Measurements from ENCODE around the gene CPSF2. TPM values are rescaled to one million over a fixed set of nuclear protein-coding genes. Genes with fewer than 3 reads are reported as not detected.

The CPSF2 gene
- total RNA-seq, 1 experiment from 2014 or later = 55.6 TPM

- H3K4me1 ChIP-seq (replicated peaks) = peaks cover 8% of the 10 kb centered on the region
- H3K27me3 ChIP-seq (replicated peaks) = no peaks in the 10 kb centered on the region
- H3K27ac ChIP-seq = peak overlapping the region; percentile 91
- peaks cover 60% of the 10 kb centered on the region for H3K36me3 ChIP-seq
- no peak for DNase-seq (ENCODE audit: low read depth in 1 of 2, low spot score in 2 of 2)
- H3K4me3 ChIP-seq = peak overlapping the region; percentile 79
- no peaks in the 10 kb centered on the region for H3K9me3 ChIP-seq (replicated peaks)
Measured at GRCh38 chr14:92122351-92122677, 545 bp downstream of the CPSF2 start.

GRCh38 chr14:92122761-92123160, 992 bp downstream of the CPSF2 start:
- Histone ChIP-seq H3K4me1 (replicated peaks) (peaks cover 8% of the 10 kb centered on the region), H3K27ac (peak overlapping the region; percentile 91), H3K4me3 (peak overlapping the region; percentile 79), H3K27me3 (replicated peaks) (no peaks in the 10 kb centered on the region), H3K36me3 (peaks cover 60% of the 10 kb centered on the region), H3K9me3 (replicated peaks) (no peaks in the 10 kb centered on the region)
- no peak for DNase-seq (ENCODE audit: low read depth in 1 of 2, low spot score in 2 of 2)

- Histone ChIP-seq H3K27me3 (replicated peaks) (no peaks in the 10 kb centered on the region), H3K27ac (no peak overlapping the region), H3K4me3 (no peak overlapping the region), H3K4me1 (replicated peaks) (no peaks in the 10 kb centered on the region), H3K9me3 (replicated peaks) (no peaks in the 10 kb centered on the region), H3K36me3 (peaks cover 62% of the 10 kb centered on the region)
- no peak for DNase-seq (ENCODE audit: low read depth in 1 of 2, low spot score in 2 of 2)
Measured at GRCh38 chr14:92134456-92134855, 12.7 kb downstream of the CPSF2 start.

- Histone ChIP-seq H3K4me3 (no peak overlapping the region), H3K27me3 (replicated peaks) (no peaks in the 10 kb centered on the region), H3K27ac (no peak overlapping the region), H3K9me3 (replicated peaks) (no peaks in the 10 kb centered on the region), H3K4me1 (replicated peaks) (no peaks in the 10 kb centered on the region), H3K36me3 (peaks cover 59% of the 10 kb centered on the region)
- DNase-seq (ENCODE audit: low read depth in 1 of 2, low spot score in 2 of 2) = peak in 1 of 2 experiments; percentile 5
Measured at GRCh38 chr14:92135269-92135668, 13.5 kb downstream of the CPSF2 start.

GRCh38 chr14:92143309-92143708, 21.5 kb downstream of the CPSF2 start:
- Histone ChIP-seq H3K27me3 (replicated peaks) (no peaks in the 10 kb centered on the region), H3K4me1 (replicated peaks) (no peaks in the 10 kb centered on the region), H3K4me3 (no peak overlapping the region), H3K9me3 (replicated peaks) (no peaks in the 10 kb centered on the region), H3K36me3 (peaks cover 76% of the 10 kb centered on the region), H3K27ac (no peak overlapping the region)
- no peak for DNase-seq (ENCODE audit: low read depth in 1 of 2, low spot score in 2 of 2)

GRCh38 chr14:92143962-92144361, 22.2 kb downstream of the CPSF2 start:
- H3K4me1 ChIP-seq (replicated peaks) = no peaks in the 10 kb centered on the region
- H3K4me3 ChIP-seq = no peak overlapping the region
- H3K27ac ChIP-seq = no peak overlapping the region
- no peaks in the 10 kb centered on the region for H3K27me3 ChIP-seq (replicated peaks)
- no peak for DNase-seq (ENCODE audit: low read depth in 1 of 2, low spot score in 2 of 2)
- peaks cover 75% of the 10 kb centered on the region for H3K36me3 ChIP-seq
- no peaks in the 10 kb centered on the region for H3K9me3 ChIP-seq (replicated peaks)

GRCh38 chr14:92144708-92145107, 22.9 kb downstream of the CPSF2 start:
- H3K9me3 ChIP-seq (replicated peaks) = no peaks in the 10 kb centered on the region
- peaks cover 75% of the 10 kb centered on the region for H3K36me3 ChIP-seq
- H3K4me1 ChIP-seq (replicated peaks) = no peaks in the 10 kb centered on the region
- no peak overlapping the region for H3K27ac ChIP-seq
- no peak for DNase-seq (ENCODE audit: low read depth in 1 of 2, low spot score in 2 of 2)
- H3K27me3 ChIP-seq (replicated peaks) = no peaks in the 10 kb centered on the region
- H3K4me3 ChIP-seq = no peak overlapping the region

GRCh38 chr14:92153581-92153980, 31.8 kb downstream of the CPSF2 start:
- no peaks in the 10 kb centered on the region for H3K27me3 ChIP-seq (replicated peaks)
- no peak overlapping the region for H3K27ac ChIP-seq
- no peaks in the 10 kb centered on the region for H3K9me3 ChIP-seq (replicated peaks)
- no peak for DNase-seq (ENCODE audit: low read depth in 1 of 2, low spot score in 2 of 2)
- H3K36me3 ChIP-seq = peaks cover 46% of the 10 kb centered on the region
- H3K4me1 ChIP-seq (replicated peaks) = no peaks in the 10 kb centered on the region
- no peak overlapping the region for H3K4me3 ChIP-seq

- no peak overlapping the region for H3K4me3 ChIP-seq
- no peak overlapping the region for H3K27ac ChIP-seq
- peaks cover 49% of the 10 kb centered on the region for H3K36me3 ChIP-seq
- DNase-seq (ENCODE audit: low read depth in 1 of 2, low spot score in 2 of 2) = no peak
- H3K4me1 ChIP-seq (replicated peaks) = no peaks in the 10 kb centered on the region
- no peaks in the 10 kb centered on the region for H3K27me3 ChIP-seq (replicated peaks)
- H3K9me3 ChIP-seq (replicated peaks) = no peaks in the 10 kb centered on the region
Measured at GRCh38 chr14:92154283-92154942, 32.6 kb downstream of the CPSF2 start.

- peaks cover 84% of the 10 kb centered on the region for H3K36me3 ChIP-seq
- no peaks in the 10 kb centered on the region for H3K9me3 ChIP-seq (replicated peaks)
- no peaks in the 10 kb centered on the region for H3K4me1 ChIP-seq (replicated peaks)
- no peak overlapping the region for H3K4me3 ChIP-seq
- no peak overlapping the region for H3K27ac ChIP-seq
- no peak for DNase-seq (ENCODE audit: low read depth in 1 of 2, low spot score in 2 of 2)
- no peaks in the 10 kb centered on the region for H3K27me3 ChIP-seq (replicated peaks)
Measured at GRCh38 chr14:92160619-92161018, 38.9 kb downstream of the CPSF2 start.

- H3K4me3 ChIP-seq = no peak overlapping the region
- DNase-seq (ENCODE audit: low read depth in 1 of 2, low spot score in 2 of 2) = no peak
- no peak overlapping the region for H3K27ac ChIP-seq
- H3K36me3 ChIP-seq = peaks cover 76% of the 10 kb centered on the region
- H3K4me1 ChIP-seq (replicated peaks) = no peaks in the 10 kb centered on the region
- no peaks in the 10 kb centered on the region for H3K27me3 ChIP-seq (replicated peaks)
- no peaks in the 10 kb centered on the region for H3K9me3 ChIP-seq (replicated peaks)
Measured at GRCh38 chr14:92161521-92161920, 39.8 kb downstream of the CPSF2 start.

- no peaks in the 10 kb centered on the region for H3K9me3 ChIP-seq (replicated peaks)
- peaks cover 49% of the 10 kb centered on the region for H3K36me3 ChIP-seq
- DNase-seq (ENCODE audit: low read depth in 1 of 2, low spot score in 2 of 2) = no peak
- H3K4me1 ChIP-seq (replicated peaks) = no peaks in the 10 kb centered on the region
- H3K27ac ChIP-seq = no peak overlapping the region
- H3K27me3 ChIP-seq (replicated peaks) = no peaks in the 10 kb centered on the region
- no peak overlapping the region for H3K4me3 ChIP-seq
Measured at GRCh38 chr14:92164958-92165357, 43.2 kb downstream of the CPSF2 start.

GRCh38 chr14:92173668-92174067, 51.9 kb downstream of the CPSF2 start:
- no peak for DNase-seq (ENCODE audit: low read depth in 1 of 2, low spot score in 2 of 2)
- no peaks in the 10 kb centered on the region for H3K27me3 ChIP-seq (replicated peaks)
- no peaks in the 10 kb centered on the region for H3K9me3 ChIP-seq (replicated peaks)
- no peak overlapping the region for H3K27ac ChIP-seq
- no peaks in the 10 kb centered on the region for H3K4me1 ChIP-seq (replicated peaks)
- no peaks in the 10 kb centered on the region for H3K36me3 ChIP-seq
- H3K4me3 ChIP-seq = no peak overlapping the region

- H3K27me3 ChIP-seq (replicated peaks) = no peaks in the 10 kb centered on the region
- no peaks in the 10 kb centered on the region for H3K4me1 ChIP-seq (replicated peaks)
- no peak overlapping the region for H3K27ac ChIP-seq
- no peaks in the 10 kb centered on the region for H3K9me3 ChIP-seq (replicated peaks)
- no peak for DNase-seq (ENCODE audit: low read depth in 1 of 2, low spot score in 2 of 2)
- no peak overlapping the region for H3K4me3 ChIP-seq
- H3K36me3 ChIP-seq = no peaks in the 10 kb centered on the region
Measured at GRCh38 chr14:92175811-92176210, 54.0 kb downstream of the CPSF2 start.

- Histone ChIP-seq H3K27ac (no peak overlapping the region), H3K27me3 (replicated peaks) (no peaks in the 10 kb centered on the region), H3K4me3 (no peak overlapping the region), H3K4me1 (replicated peaks) (no peaks in the 10 kb centered on the region), H3K36me3 (no peaks in the 10 kb centered on the region), H3K9me3 (replicated peaks) (no peaks in the 10 kb centered on the region)
- DNase-seq (ENCODE audit: low read depth in 1 of 2, low spot score in 2 of 2) = no peak
Measured at GRCh38 chr14:92176476-92176875, 54.7 kb downstream of the CPSF2 start.

All from SJSA1 (cell line).